G401 (cell line): ENCODE results near the gene SLC4A2. TPM values are rescaled to one million over a fixed set of nuclear protein-coding genes. Genes with fewer than 3 reads are reported as not detected.
A peak's percentile ranks its signal among the peaks of the same experiment; 100 is the strongest.

Experiments used
- DNase-seq: peaks from one replicate; pipeline ENCODE4 v3.0.0-alpha.2; 2015; ENCODE audit warnings: low spot score
- in situ Hi-C: cut with HindIII; loops from 2 replicates; pipeline ENCODE4 v1.10.0; 2016; ENCODE audit warnings: low sequenced_read_pairs, mixed read lengths
- total RNA-seq: library from RNA; depleted of rRNA; stranded (reverse); fragments of >200 nt; shearing (Covaris generic); gene quantifications from 2 replicates; pipeline ENCODE4 v1.2.3, GENCODE V29; 2014

SLC4A2 gene
- total RNA-seq, 1 experiment from 2014 or later = 363 TPM

DNA sequence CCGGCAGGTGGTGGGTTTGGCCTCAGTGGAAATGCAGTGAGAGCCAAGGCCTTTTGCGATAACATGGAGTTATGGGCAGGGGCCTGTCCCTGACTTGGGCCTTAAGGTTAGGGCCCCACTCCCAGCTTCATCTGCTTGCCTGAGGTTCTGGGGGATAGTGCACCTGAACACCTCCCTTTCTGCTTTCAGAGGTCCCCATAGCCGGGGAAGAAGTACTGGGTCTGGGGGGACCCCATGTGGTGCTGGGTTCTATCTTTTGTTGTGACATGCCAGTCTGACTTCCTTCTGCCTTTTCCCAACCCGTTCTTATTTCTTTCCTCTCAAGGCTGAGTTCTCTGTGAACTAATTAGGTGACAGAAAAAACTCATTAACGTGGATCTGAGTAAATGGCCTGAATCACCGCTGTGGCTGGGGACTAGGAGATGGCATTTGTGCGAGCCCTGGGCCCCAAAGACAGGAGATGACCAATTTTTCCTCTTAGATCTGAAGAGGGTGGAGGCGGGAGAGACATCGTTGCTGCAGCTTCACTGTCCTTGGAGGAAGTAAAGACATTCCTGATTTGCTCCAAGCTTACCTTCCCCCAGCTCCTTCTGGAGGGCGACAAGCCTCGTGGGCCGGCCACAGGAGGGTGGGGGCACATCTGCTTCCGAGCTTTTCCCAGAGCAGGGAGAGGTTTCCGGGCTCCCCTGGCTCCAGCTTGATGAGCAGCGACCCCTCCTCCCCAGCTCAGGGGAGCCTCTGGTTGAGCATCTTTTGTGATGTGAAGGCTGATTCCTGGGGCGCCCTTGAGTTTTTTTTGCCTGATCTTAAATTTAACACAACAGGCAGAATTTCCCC lies 28.8 kb downstream of the SLC4A2 start:
- in situ Hi-C loops = no loop called here
- no peak for DNase-seq

- in situ Hi-C loops = no loop called here
- peak; percentile 65 for DNase-seq
These were observed 29.7 kb downstream of the SLC4A2 start for GRCh38 chr7:151088856-151089699.

DNA sequence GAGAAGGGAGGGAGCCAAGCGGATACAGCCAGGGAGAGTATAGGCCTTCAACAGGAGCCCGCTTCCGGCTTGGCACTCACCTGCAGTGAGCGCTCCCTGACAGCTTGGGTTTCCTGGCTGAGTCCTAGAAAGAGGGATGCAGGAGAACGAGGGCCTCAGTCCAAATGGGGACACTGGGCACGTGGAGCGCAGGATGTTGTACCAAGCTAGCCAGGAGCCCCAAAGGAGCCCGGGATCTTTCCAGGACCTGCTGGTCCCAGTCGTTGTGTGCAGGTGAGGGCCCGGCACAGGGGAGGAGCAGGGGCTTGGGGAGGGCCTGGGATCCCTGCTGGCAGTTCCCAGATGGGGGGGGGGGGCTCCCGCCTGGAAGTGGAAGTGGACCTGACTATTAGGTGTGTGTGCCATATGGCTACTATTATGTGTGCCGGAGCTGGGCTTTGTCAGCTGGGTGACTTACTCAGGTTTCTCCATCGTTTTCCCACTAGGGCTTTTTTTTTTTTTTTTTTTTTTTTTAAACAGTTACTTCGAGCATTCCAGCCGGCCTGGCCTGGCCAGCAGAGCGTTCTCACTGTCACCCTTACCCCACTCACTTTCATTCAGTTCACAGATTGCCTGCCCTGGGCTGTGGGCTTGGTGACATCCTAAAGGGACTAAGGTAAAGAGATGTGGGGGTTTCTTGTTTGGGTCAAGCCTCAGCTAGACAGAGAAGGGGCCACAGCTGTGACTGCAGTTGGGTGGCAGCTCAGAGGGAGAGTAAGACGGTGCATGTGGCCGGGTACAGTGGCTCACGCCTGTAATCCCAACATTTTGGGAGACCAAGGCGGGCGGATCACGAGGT lies 30.7 kb downstream of the SLC4A2 start:
- in situ Hi-C loops = no loop called here
- DNase-seq = peak; percentile 92

- in situ Hi-C loops = no loop called here
- no peak for DNase-seq
These were observed 31.6 kb downstream of the SLC4A2 start for GRCh38 chr7:151091003-151091402.

- DNase-seq = no peak
- in situ Hi-C loops = no loop called here
These were observed 32.0 kb downstream of the SLC4A2 start for GRCh38 chr7:151091431-151091830.

DNA sequence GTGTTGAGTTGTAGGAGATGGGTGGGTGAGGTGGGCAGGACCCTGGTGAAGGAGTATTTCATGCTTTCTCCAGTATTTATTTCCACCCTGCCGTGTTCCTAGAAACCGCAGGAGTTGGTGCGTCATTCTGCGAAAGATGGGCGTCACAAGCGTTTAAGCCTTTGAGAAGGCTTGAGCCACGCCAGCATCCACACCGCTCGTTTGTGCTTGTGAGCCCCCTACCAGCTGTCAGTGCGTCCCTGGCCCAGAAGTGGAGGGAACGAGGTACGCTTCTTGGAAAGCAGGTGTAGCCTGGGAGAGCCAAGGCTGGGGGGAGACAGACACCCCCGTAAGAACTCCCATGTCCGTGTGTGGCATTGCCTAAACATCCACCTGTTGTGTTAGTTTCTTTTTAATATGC lies 32.6 kb downstream of the SLC4A2 start:
- DNase-seq = no peak
- in situ Hi-C loops = no loop called here

DNA sequence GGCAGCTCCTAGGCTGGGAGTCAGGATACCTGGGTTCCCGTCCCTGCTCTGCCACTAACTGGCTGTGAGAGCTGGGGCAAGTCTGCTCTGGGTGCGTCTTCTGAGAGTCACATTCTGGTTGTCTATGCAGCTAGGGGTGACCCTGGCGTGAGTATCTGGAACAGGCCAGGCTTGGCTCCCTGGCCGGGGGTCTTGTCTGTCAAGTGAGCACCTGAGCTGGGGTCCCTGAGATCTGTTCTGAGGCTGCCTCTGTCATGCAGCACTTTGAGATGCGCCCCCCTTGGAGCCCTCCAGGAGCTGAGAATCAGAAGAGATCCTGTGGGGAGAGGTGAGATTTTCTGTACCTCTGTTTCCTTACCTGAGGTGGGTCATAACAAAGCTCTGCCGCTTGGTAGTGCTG lies 34.4 kb downstream of the SLC4A2 start:
- in situ Hi-C loops = no loop called here

DNA sequence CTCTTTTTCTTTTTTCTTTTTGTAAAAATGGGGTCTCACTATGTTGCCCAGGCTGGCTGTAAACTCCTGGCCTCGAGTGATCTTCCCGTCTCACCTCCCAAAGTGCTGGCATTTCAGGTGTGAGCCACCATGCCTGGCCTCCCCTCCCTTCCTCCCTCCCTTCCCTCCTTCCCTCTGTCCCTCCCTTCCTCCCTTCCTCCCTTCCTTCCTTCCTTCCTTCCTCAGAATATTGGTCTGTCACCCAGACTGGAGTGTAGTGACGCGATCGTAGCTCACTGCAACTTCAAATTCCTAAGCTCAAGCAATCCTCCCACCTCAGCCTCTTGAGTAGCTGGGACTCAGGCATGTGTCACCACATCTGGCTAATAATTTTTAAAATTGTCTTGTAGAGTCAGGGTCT lies 35.3 kb downstream of the SLC4A2 start:
- in situ Hi-C loops = no loop called here
- DNase-seq = no peak

More for the DNA sequence above, 34.4 kb downstream of the SLC4A2 start:
- no peak for DNase-seq

DNA sequence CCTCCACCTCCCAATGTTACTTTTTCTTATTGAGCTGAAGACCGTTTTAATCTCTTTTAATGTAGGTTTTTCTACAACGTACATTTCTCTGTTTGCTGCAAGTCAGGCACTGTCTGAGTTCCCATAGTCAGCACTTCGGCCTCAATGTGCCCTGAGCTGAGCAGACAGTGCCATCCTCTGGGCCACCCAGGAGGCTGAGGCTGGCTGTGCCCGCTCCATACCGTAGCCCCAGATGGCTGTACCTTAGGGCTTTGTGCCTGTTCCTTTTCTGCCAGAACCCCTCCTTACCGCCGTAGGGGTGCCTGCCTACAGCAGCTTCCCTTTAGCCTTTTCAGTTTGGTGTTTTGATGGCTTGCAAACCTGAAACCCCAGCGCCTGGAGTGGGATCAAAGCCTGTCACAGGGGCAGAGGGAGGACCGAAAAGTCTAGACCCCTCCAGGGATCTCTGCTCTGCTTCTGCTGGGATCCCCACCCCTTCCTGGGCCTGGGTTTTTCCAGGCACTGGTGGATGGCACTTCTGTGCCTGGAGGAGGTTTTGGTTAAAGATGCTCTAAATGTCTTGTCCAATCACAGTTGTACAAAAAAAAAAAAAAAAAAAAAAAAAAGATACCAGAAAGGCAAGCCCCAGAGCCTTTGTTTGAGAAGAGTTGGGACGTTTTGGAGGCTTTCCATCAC lies 35.9 kb downstream of the SLC4A2 start:
- DNase-seq = no peak
- in situ Hi-C loops = no loop called here

DNA sequence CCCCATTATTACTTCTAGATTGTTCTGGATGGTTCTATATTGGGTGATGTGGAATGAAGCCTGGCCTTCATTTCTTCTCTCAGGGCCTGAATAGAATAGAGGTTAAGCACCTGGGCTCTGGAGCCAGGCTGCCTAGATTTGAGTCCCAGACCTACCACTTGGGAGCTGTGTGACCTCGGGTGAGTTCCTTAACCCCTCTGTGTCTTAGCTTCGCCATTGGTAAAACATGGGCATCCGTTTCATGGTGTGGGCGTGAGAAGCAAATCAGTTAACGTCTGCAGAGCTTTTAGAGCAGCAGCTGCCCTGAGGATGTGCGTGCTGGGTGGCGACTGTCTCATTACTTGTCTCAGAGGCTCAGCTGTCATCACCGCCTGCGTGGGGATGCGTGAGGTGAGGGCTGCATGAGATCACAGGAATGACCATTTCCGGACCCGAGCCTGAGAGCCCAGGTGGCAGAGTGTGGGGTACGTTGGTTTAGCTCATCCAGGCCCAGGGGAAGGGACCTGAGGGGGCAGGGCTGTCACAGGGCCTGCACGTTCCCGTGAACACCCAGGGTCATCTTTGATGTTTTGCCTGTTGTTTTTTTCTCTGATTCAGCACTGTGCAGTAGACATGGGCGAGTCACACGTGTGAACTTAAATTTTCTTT lies 36.6 kb downstream of the SLC4A2 start:
- in situ Hi-C loops = no loop called here

DNA sequence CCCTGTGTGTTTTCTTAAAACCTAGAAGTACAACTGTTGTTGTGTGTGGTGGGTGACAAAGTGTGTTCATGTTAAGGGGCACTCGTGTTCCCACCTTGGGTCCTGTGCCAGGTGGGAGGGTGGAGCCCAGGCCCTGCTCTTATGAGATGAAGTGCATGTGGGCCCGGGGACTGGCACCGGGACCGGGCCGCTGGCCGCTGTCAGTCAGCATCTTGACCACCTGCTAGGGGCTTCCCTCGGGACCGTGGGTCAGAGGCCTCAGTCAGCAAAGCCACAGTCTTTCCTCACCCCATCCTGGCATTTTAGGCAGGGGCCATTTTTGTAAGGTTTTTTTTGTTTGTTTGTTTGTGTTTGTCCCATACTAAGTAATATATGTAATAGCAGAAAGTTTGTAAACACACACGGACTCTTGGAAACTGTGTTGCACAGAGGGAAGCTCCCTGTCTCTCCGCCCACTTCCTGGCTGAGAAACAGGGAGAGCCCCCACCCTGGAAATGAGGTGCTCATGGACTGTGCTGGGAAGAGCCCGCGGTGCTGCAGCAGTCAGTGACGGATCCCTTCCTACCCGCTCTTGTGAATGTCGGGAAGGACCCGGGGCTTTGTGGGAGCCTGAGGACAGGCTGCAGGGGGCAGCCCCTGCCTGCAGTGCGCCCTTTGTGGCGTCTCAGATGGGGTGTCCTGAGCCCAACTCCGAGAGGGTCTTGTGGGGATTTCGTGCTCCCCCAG lies 40.3 kb downstream of the SLC4A2 start:
- no peak for DNase-seq
- in situ Hi-C loops = no loop called here

More for the DNA sequence above, 36.6 kb downstream of the SLC4A2 start:
- no peak for DNase-seq

GRCh38 chr7:151100921-151101320 lies 41.5 kb downstream of the SLC4A2 start:
- no peak for DNase-seq
- in situ Hi-C loops = no loop called here

- in situ Hi-C loops = no loop called here
- no peak for DNase-seq
These were observed 42.4 kb downstream of the SLC4A2 start for GRCh38 chr7:151101621-151102396.

DNA sequence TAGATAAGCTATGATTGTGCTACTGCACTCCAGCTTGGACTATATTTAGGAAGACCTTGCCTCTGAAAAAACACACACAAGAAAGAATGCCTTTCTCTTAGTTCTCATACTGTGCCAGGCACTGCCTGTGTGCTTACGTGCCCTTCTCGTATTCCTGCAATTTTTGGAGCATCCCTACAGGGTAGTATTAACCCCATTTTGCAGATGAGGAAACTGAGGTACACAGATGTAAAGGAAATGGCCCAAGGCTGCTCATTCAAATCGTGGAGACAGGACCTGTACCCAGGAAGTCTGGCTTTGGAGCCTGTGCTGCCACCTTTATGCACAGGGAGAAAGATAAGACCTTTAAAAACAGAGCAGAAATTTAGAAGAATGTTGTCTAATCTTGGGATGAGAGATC lies 43.6 kb downstream of the SLC4A2 start:
- no peak for DNase-seq
- in situ Hi-C loops = no loop called here

GRCh38 chr7:151103973-151104372 lies 44.6 kb downstream of the SLC4A2 start:
- in situ Hi-C loops = no loop called here
- no peak for DNase-seq

DNA sequence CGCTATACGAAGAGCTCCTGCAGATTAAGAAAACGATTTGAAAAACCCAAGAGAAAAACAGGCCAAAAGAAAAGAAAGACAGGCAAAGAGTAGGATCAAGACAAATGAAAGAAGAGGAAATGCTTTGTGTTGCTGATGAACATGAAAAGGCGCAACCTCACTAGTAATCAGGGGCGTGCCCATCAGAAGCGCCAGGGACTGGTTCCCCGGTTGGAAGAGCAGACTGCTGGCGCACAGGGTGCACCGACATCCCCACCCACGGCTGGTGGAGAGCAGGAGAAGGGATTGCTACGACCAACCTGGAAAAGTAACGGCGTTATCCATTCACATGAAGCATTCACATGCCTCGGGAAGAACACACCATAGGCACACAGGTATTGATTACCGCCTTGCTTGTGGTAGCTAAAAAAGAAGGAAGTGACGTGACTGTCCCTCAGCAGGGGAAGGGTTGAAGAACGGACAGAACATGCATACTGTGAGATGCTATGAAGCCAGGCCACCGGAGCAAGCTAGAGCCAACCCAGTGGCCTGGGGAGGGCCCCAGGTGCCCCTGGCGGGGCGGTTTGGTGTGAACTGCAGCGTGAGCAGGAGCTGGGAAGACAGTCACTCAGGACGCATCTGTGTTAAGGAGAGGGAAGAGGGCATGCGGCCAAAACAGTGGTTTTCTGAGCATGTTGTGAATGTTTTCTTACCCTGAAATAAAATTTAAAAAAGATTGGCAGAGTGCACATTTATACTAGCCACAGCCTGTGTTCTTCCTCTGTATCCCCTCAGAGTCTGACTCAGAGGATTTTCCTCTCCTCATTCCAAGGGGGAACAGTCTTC lies 45.2 kb downstream of the SLC4A2 start:
- DNase-seq = no peak
- in situ Hi-C loops = no loop called here
